ENCODE data around the gene SUGP2.
"Not testable (repeated sequence)": the region's sequence is repeated elsewhere in the genome, so short reads cannot be mapped to it uniquely, and the experiment has no call there.

SUGP2 gene

GRCh38 chr19:19025861-19026260 is 7.5 kb downstream of the SUGP2 start:
- no peaks in the 10 kb centered on the region for H3K9me3 Mint-ChIP-seq
- ATAC-seq = no peak

GRCh38 chr19:19023376-19023775 is 9.9 kb downstream of the SUGP2 start:
- not testable (repeated sequence) for DNase-seq, H3K9me3 Mint-ChIP-seq, H3K27me3 Mint-ChIP-seq, H3K4me3 Mint-ChIP-seq, H3K27ac Mint-ChIP-seq, ATAC-seq
- H3K4me1 Mint-ChIP-seq = peaks cover 50% of the 10 kb centered on the region

More at GRCh38 chr19:19025861-19026260, 7.5 kb downstream of the SUGP2 start:
- H3K4me1 Mint-ChIP-seq = peaks cover 52% of the 10 kb centered on the region
- no peak overlapping the region for H3K4me3 Mint-ChIP-seq
- DNase-seq = no peak
- no peak overlapping the region for H3K27ac Mint-ChIP-seq
- H3K27me3 Mint-ChIP-seq = no peaks in the 10 kb centered on the region

GRCh38 chr19:19022380-19022961 is 10.8 kb downstream of the SUGP2 start:
- DNase-seq = no peak
- Mint-ChIP-seq H3K27ac (peak overlapping the region in 1 of 2 donors; percentile 35), H3K9me3 (no peaks in the 10 kb centered on the region), H3K4me3 (no peak overlapping the region), H3K27me3 (no peaks in the 10 kb centered on the region), H3K4me1 (peaks cover 41% of the 10 kb centered on the region)
- no peak for ATAC-seq

GRCh38 chr19:19021115-19021514 is 12.2 kb downstream of the SUGP2 start:
- H3K4me3 Mint-ChIP-seq = no peak overlapping the region
- DNase-seq = no peak
- no peak for ATAC-seq
- H3K27ac Mint-ChIP-seq = no peak overlapping the region
- no peaks in the 10 kb centered on the region for H3K9me3 Mint-ChIP-seq
- peaks cover 28% of the 10 kb centered on the region for H3K4me1 Mint-ChIP-seq
- no peaks in the 10 kb centered on the region for H3K27me3 Mint-ChIP-seq

- Mint-ChIP-seq H3K27ac (peak overlapping the region in 1 of 2 donors; percentile 19), H3K27me3 (no peaks in the 10 kb centered on the region), H3K9me3 (no peaks in the 10 kb centered on the region), H3K4me1 (no peaks in the 10 kb centered on the region), H3K4me3 (no peak overlapping the region)
- ATAC-seq = no peak
- DNase-seq = no peak
Observed at GRCh38 chr19:19010551-19010950, 22.8 kb downstream of the SUGP2 start.

GRCh38 chr19:19009951-19010350 is 23.4 kb downstream of the SUGP2 start:
- Mint-ChIP-seq H3K4me1 (no peaks in the 10 kb centered on the region), H3K4me3 (no peak overlapping the region), H3K9me3 (no peaks in the 10 kb centered on the region), H3K27ac (no peak overlapping the region), H3K27me3 (no peaks in the 10 kb centered on the region)
- ATAC-seq (no peak), DNase-seq (no peak)

GRCh38 chr19:19006213-19006612 is 27.1 kb downstream of the SUGP2 start:
- ATAC-seq (no peak), DNase-seq (no peak)
- Mint-ChIP-seq H3K9me3 (no peaks in the 10 kb centered on the region), H3K4me3 (no peak overlapping the region), H3K27me3 (no peaks in the 10 kb centered on the region), H3K27ac (no peak overlapping the region), H3K4me1 (no peaks in the 10 kb centered on the region)

- Mint-ChIP-seq H3K4me1 (peaks cover 14% of the 10 kb centered on the region), H3K9me3 (no peaks in the 10 kb centered on the region), H3K27me3 (no peaks in the 10 kb centered on the region), H3K27ac (no peak overlapping the region), H3K4me3 (no peak overlapping the region)
- ATAC-seq (no peak), DNase-seq (no peak)
Observed at GRCh38 chr19:19004144-19004543, 29.2 kb downstream of the SUGP2 start.

GRCh38 chr19:18999896-19000620 is 33.3 kb downstream of the SUGP2 start:
- Mint-ChIP-seq H3K9me3 (no peaks in the 10 kb centered on the region), H3K27ac (peak overlapping the region; percentile 28 to 36), H3K4me1 (peaks cover 23% of the 10 kb centered on the region), H3K4me3 (no peak overlapping the region), H3K27me3 (no peaks in the 10 kb centered on the region)
- DNase-seq = no peak
- ATAC-seq = peak; percentile 23

- Mint-ChIP-seq H3K9me3 (no peaks in the 10 kb centered on the region), H3K27me3 (no peaks in the 10 kb centered on the region), H3K4me1 (peaks cover 23% of the 10 kb centered on the region), H3K27ac (peak overlapping the region in 1 of 2 donors; percentile 53), H3K4me3 (no peak overlapping the region)
- ATAC-seq = no peak
- no peak for DNase-seq
Observed at GRCh38 chr19:18999016-18999758, 34.1 kb downstream of the SUGP2 start.

GRCh38 chr19:18998276-18998675 is 35.0 kb downstream of the SUGP2 start:
- DNase-seq (no peak), ATAC-seq (no peak)
- Mint-ChIP-seq H3K4me1 (peaks cover 23% of the 10 kb centered on the region), H3K4me3 (no peak overlapping the region), H3K27ac (peak overlapping the region in 1 of 2 donors; percentile 48), H3K9me3 (no peaks in the 10 kb centered on the region), H3K27me3 (no peaks in the 10 kb centered on the region)

- DNase-seq (no peak), ATAC-seq (no peak)
- peaks cover 23% of the 10 kb centered on the region for H3K4me1 Mint-ChIP-seq
- no peaks in the 10 kb centered on the region for H3K9me3 Mint-ChIP-seq
- no peak overlapping the region for H3K27ac Mint-ChIP-seq
- H3K4me3 Mint-ChIP-seq = no peak overlapping the region
- no peaks in the 10 kb centered on the region for H3K27me3 Mint-ChIP-seq
Observed at GRCh38 chr19:18996796-18997394, 36.4 kb downstream of the SUGP2 start.

GRCh38 chr19:18996351-18996750 is 37.0 kb downstream of the SUGP2 start:
- H3K4me3 Mint-ChIP-seq = no peak overlapping the region
- no peaks in the 10 kb centered on the region for H3K9me3 Mint-ChIP-seq

GRCh38 chr19:18995804-18996241 is 37.5 kb downstream of the SUGP2 start:
- ATAC-seq (peak; percentile 65), DNase-seq (peak in 1 of 2 donors; percentile 17)
- H3K9me3 Mint-ChIP-seq = no peaks in the 10 kb centered on the region
- H3K4me1 Mint-ChIP-seq = peaks cover 23% of the 10 kb centered on the region
- H3K27me3 Mint-ChIP-seq = no peaks in the 10 kb centered on the region
- no peak overlapping the region for H3K4me3 Mint-ChIP-seq
- H3K27ac Mint-ChIP-seq = peak overlapping the region in 1 of 2 donors; percentile 59

More at GRCh38 chr19:18996351-18996750, 37.0 kb downstream of the SUGP2 start:
- DNase-seq (no peak), ATAC-seq (no peak)
- H3K27ac Mint-ChIP-seq = no peak overlapping the region
- H3K4me1 Mint-ChIP-seq = peaks cover 23% of the 10 kb centered on the region
- no peaks in the 10 kb centered on the region for H3K27me3 Mint-ChIP-seq

GRCh38 chr19:18993115-18993514 is 40.2 kb downstream of the SUGP2 start:
- ATAC-seq = no peak
- DNase-seq = no peak
- Mint-ChIP-seq H3K4me3 (no peak overlapping the region), H3K27ac (no peak overlapping the region), H3K4me1 (no peaks in the 10 kb centered on the region), H3K9me3 (no peaks in the 10 kb centered on the region), H3K27me3 (peaks cover 2% of the 10 kb centered on the region)

Data from stimulated activated naive CD8-positive, alpha-beta T cell treated with anti-CD3 and anti-CD28 coated beads, Interleukin-15, amount 100 ng/mL, for 72 hours (primary cell).